ENCODE measurements around the gene PAPPA2.
"Not testable (repeated sequence)": the region's sequence is repeated elsewhere in the genome, so short reads cannot be mapped to it uniquely, and the experiment has no call there.

PAPPA2 gene

DNA sequence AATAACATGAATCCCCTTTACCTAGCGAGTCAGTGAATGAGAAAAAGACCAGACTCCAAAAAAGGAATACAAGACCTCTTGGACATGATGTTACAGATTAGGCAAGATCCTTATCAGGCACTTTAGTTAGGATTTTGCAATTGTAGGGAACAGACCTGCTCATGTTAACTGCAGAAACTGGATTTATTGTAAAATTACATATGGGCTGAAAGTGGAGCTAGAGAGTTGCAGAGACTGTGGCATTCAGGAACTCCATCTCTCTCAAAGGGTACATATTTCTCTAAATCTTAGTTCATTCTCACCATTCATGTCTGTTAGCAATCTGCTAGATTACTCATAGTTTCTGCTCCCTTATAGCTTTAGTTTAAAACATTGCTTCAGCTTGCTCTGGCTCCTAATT, 142.2 kb downstream of the PAPPA2 start:
- DNase-seq: no peak

- DNase-seq: no peak
Observed at GRCh38 chr1:176609556-176610408, 146.8 kb downstream of the PAPPA2 start.

DNA sequence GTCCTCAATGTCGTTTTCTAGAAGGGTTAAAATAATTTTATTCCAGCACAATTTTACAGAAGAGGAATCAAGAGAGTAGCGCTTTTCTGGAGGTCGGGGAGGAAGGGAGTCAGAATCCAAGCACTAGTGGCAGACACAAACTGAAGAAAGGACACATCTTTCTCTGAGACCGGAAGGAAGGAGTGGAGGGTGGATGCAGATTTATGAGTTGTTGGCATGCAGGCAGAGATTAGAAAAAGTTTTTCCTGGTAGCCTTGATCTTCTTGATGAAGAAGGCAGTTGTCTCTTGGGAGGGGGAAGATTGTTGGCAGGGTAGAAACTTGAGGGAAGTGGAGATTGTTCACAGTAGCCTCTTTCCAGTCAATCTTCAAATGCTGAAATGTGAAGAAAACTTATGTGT, 149.8 kb downstream of the PAPPA2 start:
- DNase-seq: no peak

DNA sequence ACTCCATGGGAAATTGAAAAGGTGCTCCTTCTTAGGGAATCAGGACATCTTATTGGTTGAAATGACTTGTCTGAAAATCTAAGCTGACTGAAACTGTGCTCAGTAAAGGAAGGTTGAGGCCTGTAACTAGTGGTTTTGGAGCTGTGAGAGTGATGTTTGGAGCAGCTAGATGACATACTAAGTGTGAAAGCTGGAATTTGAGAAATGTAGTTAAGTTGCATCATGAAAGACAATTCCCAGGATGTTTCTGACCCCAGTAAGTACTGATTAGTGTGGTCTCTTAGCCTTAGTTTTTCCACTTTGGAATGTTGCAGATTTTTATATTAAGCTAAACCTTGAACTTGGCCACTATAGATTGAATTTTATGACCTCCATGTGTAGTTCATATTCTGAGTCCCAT, 154.9 kb downstream of the PAPPA2 start:
- DNase-seq: no peak

DNA sequence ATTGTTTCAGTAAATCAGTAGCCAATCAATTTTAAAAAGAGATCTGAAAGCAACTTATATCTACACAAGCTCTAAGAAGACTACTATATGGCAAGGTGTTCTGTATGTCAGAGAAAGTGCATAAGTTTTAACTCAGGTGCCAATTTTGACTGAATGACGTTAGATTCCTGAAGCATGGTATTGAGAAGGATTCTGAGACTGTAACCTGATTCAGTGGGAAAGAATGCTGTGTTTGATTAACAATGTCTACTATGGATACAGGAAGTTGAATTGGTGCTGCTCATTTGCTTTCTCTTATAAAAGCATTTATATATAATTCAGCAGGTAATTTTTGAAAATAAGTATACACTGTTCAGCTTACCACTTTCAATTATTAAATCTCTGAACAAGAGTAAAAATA, 156.3 kb downstream of the PAPPA2 start:
- no peak for DNase-seq

- DNase-seq: no peak
Observed at GRCh38 chr1:176625365-176625764, 162.4 kb downstream of the PAPPA2 start.

DNA sequence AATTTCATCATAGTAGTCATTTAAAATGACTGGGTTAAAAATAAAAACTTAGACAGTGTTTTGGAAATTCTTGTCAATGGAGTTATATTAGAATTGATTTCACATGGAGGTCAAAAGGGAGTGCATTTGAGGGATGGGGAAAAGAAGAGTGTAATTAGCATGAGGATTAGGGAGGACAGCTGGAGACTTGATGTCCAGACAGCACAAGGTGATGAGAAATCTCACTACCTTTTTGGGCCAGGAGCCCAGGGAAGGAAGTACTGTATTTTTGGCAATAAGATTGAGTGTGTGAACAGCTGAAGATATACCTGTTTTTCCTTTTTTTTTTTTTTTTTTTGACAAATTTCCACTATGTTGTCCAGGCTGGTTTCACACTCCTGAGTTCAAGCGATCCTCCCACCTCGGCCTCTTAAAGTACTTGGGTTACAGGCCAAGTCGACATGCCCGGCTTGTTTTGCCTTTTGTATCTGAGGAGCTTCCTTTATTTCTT, 163.6 kb downstream of the PAPPA2 start:
- no peak for DNase-seq

DNA sequence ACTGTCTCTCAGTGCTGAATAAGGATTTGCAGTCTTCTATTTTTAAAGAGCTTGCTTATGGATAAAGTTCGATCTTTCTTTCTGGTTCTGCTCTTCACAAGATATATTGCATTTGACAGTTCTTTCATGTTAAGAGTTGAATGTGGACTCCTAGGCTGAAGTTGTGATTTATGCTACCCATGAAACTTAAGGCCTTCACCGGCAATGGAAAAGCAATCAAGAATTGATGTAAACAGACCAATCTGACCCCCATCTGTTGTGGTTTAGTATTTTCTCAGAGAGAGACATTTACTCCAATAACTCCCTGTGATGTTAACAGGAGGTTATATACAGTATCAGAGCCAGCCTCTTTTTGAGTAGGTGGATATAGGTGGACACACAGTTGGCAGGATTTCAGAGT, 165.8 kb downstream of the PAPPA2 start:
- no peak for DNase-seq

DNA sequence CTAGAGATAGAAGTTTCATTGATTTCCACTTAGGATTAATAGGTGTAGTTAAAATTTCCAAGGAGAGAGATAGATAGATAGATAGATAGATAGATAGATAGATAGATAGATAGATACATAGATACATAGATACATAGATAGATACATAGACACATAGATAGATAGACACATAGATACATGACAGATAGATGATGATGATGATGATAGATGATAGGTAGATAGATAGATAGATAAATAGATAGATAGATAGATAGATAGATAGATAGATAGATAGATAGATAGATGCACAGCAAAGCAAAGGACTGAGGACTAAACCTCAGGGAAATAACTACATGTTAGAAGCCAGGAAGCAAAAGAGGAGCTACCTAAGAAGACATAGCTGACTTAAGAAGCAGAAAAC, 171.8 kb downstream of the PAPPA2 start:
- not testable (repeated sequence) for DNase-seq

- no peak for DNase-seq
Observed at GRCh38 chr1:176638713-176639526, 175.9 kb downstream of the PAPPA2 start.

DNA sequence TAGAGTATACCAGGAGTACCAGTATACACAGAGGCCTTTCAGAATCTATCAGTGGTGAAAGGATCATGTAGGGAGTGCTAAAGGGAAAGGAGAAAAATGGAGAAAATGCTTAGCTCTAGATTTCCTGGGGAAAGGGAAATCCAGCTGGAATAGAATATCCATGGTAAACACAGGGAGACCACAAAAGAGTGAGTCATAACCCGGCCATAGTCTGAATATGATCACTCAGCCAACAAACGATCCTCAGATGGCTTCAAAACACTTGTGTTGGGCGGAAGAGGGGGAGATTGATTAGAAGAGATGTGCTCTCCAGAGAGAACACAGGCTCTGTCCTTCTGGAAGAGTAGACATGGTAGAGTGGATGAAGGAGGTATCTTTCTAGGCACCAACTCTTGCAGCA, 180.6 kb downstream of the PAPPA2 start:
- no peak for DNase-seq

- DNase-seq: no peak
Observed at GRCh38 chr1:176648556-176648955, 185.6 kb downstream of the PAPPA2 start.

GRCh38 chr1:176656257-176656995, 193.5 kb downstream of the PAPPA2 start:
- no peak for DNase-seq

GRCh38 chr1:176669782-176670181, 206.8 kb downstream of the PAPPA2 start:
- no peak for DNase-seq

- no peak for DNase-seq
Observed at GRCh38 chr1:176670853-176671252, 207.9 kb downstream of the PAPPA2 start.

DNA sequence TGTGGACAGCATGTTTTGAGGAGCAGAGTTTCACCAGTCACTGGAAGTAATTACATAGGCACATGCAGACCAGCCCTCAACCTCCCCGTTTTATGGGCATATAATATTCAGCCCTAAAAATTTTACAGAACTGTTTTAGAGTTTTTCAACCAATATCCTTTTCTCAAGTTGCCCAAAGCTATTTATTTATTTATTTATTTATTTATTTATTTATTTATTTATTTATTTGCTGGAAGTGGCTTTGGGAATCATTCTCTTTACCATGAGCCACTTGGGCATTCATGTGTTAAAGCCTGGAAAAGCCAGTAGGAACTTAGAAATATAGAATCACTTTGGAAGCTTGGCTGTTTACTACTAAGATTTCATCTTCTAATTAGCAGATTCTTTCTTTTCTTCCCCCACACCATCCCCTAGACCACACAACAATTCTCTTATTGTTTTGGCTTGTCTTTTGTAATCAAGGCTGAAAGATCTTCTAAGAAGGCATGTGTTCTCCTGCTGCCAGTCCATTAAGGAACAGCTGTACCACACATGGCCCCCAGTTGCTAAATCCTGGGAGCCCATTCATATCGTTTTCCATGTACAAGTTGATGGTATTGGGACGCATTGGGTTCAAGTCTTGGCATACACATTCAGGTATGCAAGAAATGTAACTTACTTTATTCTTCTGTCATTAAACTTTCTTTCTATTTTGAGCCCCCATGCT, 220.0 kb downstream of the PAPPA2 start:
- no peak for DNase-seq

DNA sequence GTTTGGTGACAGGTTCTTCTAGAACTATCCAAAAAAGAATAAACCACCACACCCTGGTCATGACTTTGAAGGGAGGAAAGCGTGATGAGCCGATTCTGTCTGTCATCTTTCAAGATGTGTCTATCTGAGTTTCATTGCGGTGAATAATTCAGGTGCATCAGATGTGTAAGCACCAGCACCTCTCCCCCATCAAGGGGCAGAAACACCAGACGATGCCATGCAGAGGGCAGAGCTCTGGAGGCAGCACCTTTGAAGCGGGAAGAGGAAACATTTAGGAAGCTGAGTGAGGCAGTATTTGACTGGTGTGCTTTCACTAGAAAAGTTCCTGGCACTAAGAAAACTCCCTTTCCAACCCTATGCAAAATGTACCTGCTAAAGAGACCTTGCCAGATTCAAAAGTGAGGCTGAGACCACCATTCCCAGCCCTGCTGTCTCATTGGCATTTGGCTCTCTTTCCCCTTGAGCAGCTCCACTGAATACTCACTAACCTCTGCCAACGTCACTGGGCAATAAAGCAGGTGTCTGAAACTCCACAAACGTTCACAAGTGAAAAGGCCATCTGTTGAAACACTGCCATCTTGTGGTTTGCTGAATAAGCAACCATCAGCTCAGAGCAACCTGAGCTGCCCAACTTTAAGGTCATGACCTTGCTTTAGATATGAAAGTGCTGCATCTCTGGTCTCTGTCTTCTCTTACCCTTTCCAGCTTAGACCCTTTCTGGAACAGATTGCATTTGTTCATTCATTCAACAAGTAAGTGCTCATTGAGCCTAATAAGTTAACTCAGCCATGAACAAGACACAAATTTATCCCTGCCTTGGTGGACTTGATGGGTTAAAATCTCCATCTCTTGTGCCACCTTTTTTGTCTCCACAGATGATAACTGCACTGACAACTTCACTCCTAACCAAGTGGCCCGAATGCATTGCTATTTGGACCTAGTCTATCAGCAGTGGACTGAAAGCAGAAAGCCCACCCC, 228.6 kb downstream of the PAPPA2 start:
- DNase-seq: peak; percentile 21

DNA sequence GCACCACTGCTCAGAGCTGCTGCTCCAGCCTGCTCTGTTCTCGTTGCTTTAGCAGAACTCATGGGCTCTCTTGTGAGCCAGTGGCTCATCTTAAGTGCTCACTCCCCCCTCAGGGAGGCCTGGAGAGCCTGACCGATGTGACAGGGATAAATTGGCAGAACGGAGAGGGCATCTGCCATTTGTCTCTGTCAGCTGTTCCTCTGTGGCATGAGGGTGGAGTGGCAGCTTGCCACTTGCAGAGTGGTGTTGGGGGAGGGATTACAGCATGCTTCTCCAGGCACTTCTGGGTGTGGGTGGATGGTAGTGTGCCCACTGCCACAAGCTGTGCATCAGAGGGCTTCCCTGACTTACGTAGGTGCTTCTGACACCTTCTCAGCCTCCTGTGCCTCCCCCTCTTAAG, 229.5 kb downstream of the PAPPA2 start:
- DNase-seq: no peak

GRCh38 chr1:176692988-176693696, 230.2 kb downstream of the PAPPA2 start:
- DNase-seq: no peak

- DNase-seq: no peak
Observed at GRCh38 chr1:176693697-176694329, 230.8 kb downstream of the PAPPA2 start.
